Lung microvascular endothelial cell (primary cell): Measurements from ENCODE around the gene NARS2. TPM values are rescaled to one million over a fixed set of nuclear protein-coding genes. Genes with fewer than 3 reads are reported as not detected.

Experiments
- total RNA-seq: library from RNA; depleted of rRNA; stranded (reverse); fragments of >200 nt; gene quantifications from 2 replicates; pipeline ENCODE4 v1.2.1, GENCODE V29; 2014

Gene NARS2
- total RNA-seq, 1 donor from 2014 or later, result 11.1 TPM

Other genes with a start within 250 kb of the NARS2 start
- 14.2 and 21.2 TPM in 2 replicates for gene GAB2, start 157.0 kb downstream of the NARS2 start, total RNA-seq